GM18498 (cell line): Measurements from ENCODE around the gene NEO1.

Source experiments
- ATAC-seq: cut with Tn5 transposase; IDR thresholded peaks from one replicate; pipeline ENCODE4 v1.9.1; 2021; ENCODE audit warnings: mild to moderate bottlenecking, moderate library complexity; ENCODE audit not compliant: unreplicated experiment

NEO1 gene

GRCh38 chr15:73346735-73347312, 294.6 kb downstream of the NEO1 start:
- no peak for ATAC-seq

GRCh38 chr15:73349191-73349590, 296.9 kb downstream of the NEO1 start:
- ATAC-seq: no peak

- ATAC-seq: no peak
Measured at GRCh38 chr15:73352082-73352481, 299.8 kb downstream of the NEO1 start.

GRCh38 chr15:73353734-73354133, 301.5 kb downstream of the NEO1 start:
- ATAC-seq: no peak

GRCh38 chr15:73354241-73354640, 302.0 kb downstream of the NEO1 start:
- no peak for ATAC-seq
